AG04450 (cell line): Measurements from ENCODE around the gene BCAS1. TPM values are rescaled to one million over a fixed set of nuclear protein-coding genes. Genes with fewer than 3 reads are reported as not detected.
A peak's percentile ranks its signal among the peaks of the same experiment; 100 is the strongest.

Experiments
- CTCF ChIA-PET: fragments of 300-600, 350-600 bp; formaldehyde crosslinking; extraction: SDS; loops from one replicate; lab custom pipeline; 2022; ENCODE audit warnings: antibody characterized with exemption, inconsistent platforms; lab: Charles Lee
- POLR2A ChIA-PET: fragments of 350-600 bp; formaldehyde crosslinking; extraction: SDS; loops from one replicate; lab custom pipeline; 2021; ENCODE audit warnings: antibody characterized with exemption, inconsistent platforms; lab: Yijun Ruan, JAX
- DNase-seq: peaks from one replicate; pipeline ENCODE4 v3.0.0-alpha.2; 2011; ENCODE audit warnings: low read depth, low spot score
- H3K27ac ChIP-seq: one replicate; pipeline ENCODE4 v1.5.1; 2012; ENCODE audit warnings: low read depth, low read length, control low read depth
- H3K27me3 ChIP-seq: one replicate; pipeline ENCODE4 v1.6.0; 2012; ENCODE audit warnings: low read length; ENCODE audit not compliant: control insufficient read depth, insufficient read depth
- H3K4me3 ChIP-seq: 2 replicates; pipeline ENCODE4 v1.5.1; 2011; ENCODE audit warnings: mild to moderate bottlenecking, low read depth, low read length, control low read depth
- H3K9me3 ChIP-seq: 2 replicates; pipeline ENCODE4 v1.5.1; 2012; ENCODE audit warnings: low read length; ENCODE audit not compliant: control insufficient read depth, insufficient read depth
- polyA plus RNA-seq: library from polyadenylated mRNA; depleted of rRNA; stranded (reverse); fragments of >200 nt; gene quantifications from 2 replicates; pipeline ENCODE4 v1.2.3, GENCODE V29; 2011
- TF ChIP-seq, protein P1 (sequence below): IDR thresholded peaks from 2 replicates; pipeline ENCODE4 v1.5.1; 2011; ENCODE audit warnings: low read depth, low read length, control low read depth, inconsistent platforms

Gene BCAS1
- polyA plus RNA-seq, 1 experiment: not detected

GRCh38 chr20:54063992-54064676, 6.3 kb downstream of the BCAS1 start:
- DNase-seq: no peak
- H3K27me3 ChIP-seq: peaks cover 4% of the 10 kb centered on the region
- TF ChIP-seq, protein P1, sequence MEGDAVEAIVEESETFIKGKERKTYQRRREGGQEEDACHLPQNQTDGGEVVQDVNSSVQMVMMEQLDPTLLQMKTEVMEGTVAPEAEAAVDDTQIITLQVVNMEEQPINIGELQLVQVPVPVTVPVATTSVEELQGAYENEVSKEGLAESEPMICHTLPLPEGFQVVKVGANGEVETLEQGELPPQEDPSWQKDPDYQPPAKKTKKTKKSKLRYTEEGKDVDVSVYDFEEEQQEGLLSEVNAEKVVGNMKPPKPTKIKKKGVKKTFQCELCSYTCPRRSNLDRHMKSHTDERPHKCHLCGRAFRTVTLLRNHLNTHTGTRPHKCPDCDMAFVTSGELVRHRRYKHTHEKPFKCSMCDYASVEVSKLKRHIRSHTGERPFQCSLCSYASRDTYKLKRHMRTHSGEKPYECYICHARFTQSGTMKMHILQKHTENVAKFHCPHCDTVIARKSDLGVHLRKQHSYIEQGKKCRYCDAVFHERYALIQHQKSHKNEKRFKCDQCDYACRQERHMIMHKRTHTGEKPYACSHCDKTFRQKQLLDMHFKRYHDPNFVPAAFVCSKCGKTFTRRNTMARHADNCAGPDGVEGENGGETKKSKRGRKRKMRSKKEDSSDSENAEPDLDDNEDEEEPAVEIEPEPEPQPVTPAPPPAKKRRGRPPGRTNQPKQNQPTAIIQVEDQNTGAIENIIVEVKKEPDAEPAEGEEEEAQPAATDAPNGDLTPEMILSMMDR: no peak
- ChIA-PET CTCF (interaction anchor here (0.5 to 1.3 kb wide), 3 partner anchors 10 to 1915 kb away, joined by 3 to 4 read pairs (median 4); no protein-coding TSS in a partner anchor), POLR2A (no interaction called here)
- H3K9me3 ChIP-seq: no peaks in the 10 kb centered on the region
- no peak overlapping the region for H3K27ac ChIP-seq
- no peak overlapping the region for H3K4me3 ChIP-seq

GRCh38 chr20:54063580-54063979, 6.8 kb downstream of the BCAS1 start:
- H3K9me3 ChIP-seq: no peaks in the 10 kb centered on the region
- H3K27me3 ChIP-seq: peaks cover 4% of the 10 kb centered on the region
- CTCF ChIA-PET: interaction anchor here (0.6 to 1.8 kb wide), 4 partner anchors 11 to 915 kb away, joined by 4 to 5 read pairs (median 4); no protein-coding TSS in a partner anchor
- POLR2A ChIA-PET: no interaction called here
- no peak overlapping the region for H3K27ac ChIP-seq
- no peak for DNase-seq
- TF ChIP-seq, protein P1: no peak
- no peak overlapping the region for H3K4me3 ChIP-seq

DNA sequence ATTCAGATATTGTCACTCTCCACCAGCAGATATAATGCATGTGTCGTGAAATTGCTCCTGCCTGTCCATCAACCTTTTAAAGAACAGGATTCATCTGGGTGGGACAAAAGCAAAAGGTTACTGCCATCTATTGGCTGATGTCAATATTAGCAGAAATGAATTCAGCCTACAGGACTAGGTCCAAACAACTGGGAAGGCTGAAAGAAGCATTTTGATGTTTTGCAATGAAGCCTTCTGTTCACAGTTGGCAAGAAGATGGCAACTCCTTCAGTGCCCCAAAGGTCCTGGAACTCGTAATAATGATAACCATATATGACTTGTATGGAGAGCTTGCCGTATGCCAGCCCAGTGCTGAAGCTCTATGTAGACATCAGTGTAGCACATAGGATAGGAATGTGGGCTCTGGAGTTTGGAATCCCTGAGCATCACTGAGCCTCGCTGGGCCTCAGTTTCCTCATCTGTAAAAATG, 7.5 kb downstream of the BCAS1 start:
- TF ChIP-seq, protein P1: peak; percentile 59
- H3K27me3 ChIP-seq: peaks cover 4% of the 10 kb centered on the region
- H3K27ac ChIP-seq: no peak overlapping the region
- ChIA-PET CTCF (interaction anchor here (0.6 to 2.4 kb wide), 13 partner anchors 11 to 1751 kb away, joined by 3 to 7 read pairs (median 4); no protein-coding TSS in a partner anchor), POLR2A (no interaction called here)
- no peaks in the 10 kb centered on the region for H3K9me3 ChIP-seq
- H3K4me3 ChIP-seq: no peak overlapping the region
- DNase-seq: no peak

DNA sequence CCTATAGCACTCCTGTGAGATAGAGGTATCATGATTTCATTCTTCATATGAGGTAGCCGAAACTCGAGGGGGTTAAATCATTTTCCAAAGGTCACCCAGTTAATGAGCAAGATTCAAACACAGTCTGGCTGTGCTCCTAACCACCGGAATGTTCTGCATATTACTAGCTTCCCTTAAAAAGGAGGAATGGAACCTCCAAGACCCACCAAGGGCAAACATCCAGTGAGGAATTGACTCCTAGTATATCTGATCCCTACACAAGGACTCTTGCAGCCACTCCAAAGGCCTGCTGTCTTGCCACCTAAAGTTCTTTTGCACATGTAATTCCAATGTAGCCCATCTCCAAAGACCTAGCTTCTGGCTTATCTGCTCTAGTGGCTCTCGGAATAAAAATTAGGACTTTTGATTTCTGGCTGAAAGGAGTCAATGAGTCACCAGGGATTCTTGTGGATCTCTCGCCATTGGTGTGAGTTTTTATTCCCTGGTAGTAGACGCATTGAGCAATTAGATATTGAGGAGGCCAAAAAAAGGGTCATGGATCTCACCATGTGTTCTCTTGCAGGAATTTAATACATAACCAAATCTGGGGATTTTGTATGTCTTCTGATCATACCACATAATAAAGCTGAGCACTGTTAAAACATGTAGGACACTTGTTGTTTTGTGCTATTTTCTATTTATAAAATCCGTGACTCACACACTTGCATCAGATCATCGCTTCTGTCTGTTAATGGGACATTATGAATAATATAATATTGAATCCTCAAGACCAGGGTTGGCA, 9.1 kb downstream of the BCAS1 start:
- ChIA-PET POLR2A (no interaction called here), CTCF (interaction anchor here (0.5 to 2.4 kb wide), 12 partner anchors 16 to 1749 kb away, joined by 3 to 7 read pairs (median 4); partner anchors contain the start of gene PFDN4)
- Histone ChIP-seq H3K27me3 (peaks cover 4% of the 10 kb centered on the region), H3K9me3 (no peaks in the 10 kb centered on the region), H3K27ac (no peak overlapping the region), H3K4me3 (no peak overlapping the region)
- no peak for DNase-seq
- TF ChIP-seq, protein P1: no peak
